ENCODE results near the gene SLC18B1. TPM values are rescaled to one million over a fixed set of nuclear protein-coding genes. Genes with fewer than 3 reads are reported as not detected.
A peak's percentile ranks its signal among the peaks of the same experiment; 100 is the strongest.

Gene SLC18B1
- total and polyA plus RNA-seq, 2 of the 13 experiments (the other 11 are each of a cell fraction or from before 2014, with no cell fraction given): 11.4 to 13.8 TPM

- TF ChIP-seq ZNF660 (CRISPR knock-in tag; IDR thresholded peaks at IDR 0.05; ENCODE audit: borderline replicate concordance, low read depth) (no peak), ATF2 (CRISPR knock-in tag; IDR thresholded peaks at IDR 0.05) (peak; percentile 85), ZKSCAN8 (CRISPR knock-in tag; IDR thresholded peaks at IDR 0.05; ENCODE audit: borderline replicate concordance) (peak; percentile 88), MEIS1 (CRISPR knock-in tag; IDR thresholded peaks at IDR 0.05; ENCODE audit: borderline replicate concordance) (peak; percentile 98), HOXA3 (CRISPR knock-in tag; IDR thresholded peaks at IDR 0.05) (peak; percentile 30; the same call in 1 of the 2 replicates), ZNF775 (CRISPR knock-in tag; IDR thresholded peaks at IDR 0.05; ENCODE audit: borderline replicate concordance) (no peak), RXRA (CRISPR knock-in tag; IDR thresholded peaks at IDR 0.05) (no peak), FOSL2 (CRISPR knock-in tag; IDR thresholded peaks at IDR 0.05) (peak; percentile 85), ZZZ3 (CRISPR knock-in tag; IDR thresholded peaks at IDR 0.05; ENCODE audit: borderline replicate concordance) (peak; percentile 53; the same call in 1 of the 2 replicates), ELF4 (CRISPR knock-in tag; IDR thresholded peaks at IDR 0.05; ENCODE audit: borderline replicate concordance) (no peak), FLYWCH1 (CRISPR knock-in tag; IDR thresholded peaks at IDR 0.05) (no peak), GATAD2A (CRISPR knock-in tag; IDR thresholded peaks at IDR 0.05) (peak; percentile 100), ZNF616 (CRISPR knock-in tag; IDR thresholded peaks at IDR 0.05; ENCODE audit: low read depth) (no peak), ZHX2 (IDR thresholded peaks at IDR 0.05; ENCODE audit: low read depth) (peak; percentile 52; the same call in 1 of the 2 replicates), ZHX2 (CRISPR knock-in tag; IDR thresholded peaks at IDR 0.05; ENCODE audit: borderline replicate concordance) (no peak), CREM (IDR thresholded peaks at IDR 0.05) (peak; percentile 72), CREM (CRISPR knock-in tag; IDR thresholded peaks at IDR 0.05) (no peak), DDIT3 (CRISPR knock-in tag; IDR thresholded peaks at IDR 0.05) (peak; percentile 93; the same call in 1 of the 2 replicates), NR3C1 (CRISPR knock-in tag; IDR thresholded peaks at IDR 0.05) (no peak), SETDB1 (CRISPR knock-in tag; IDR thresholded peaks at IDR 0.05; ENCODE audit: borderline replicate concordance) (no peak), ATF7 (IDR thresholded peaks at IDR 0.05) (no peak), ATF7 (CRISPR knock-in tag; IDR thresholded peaks at IDR 0.05) (peak; percentile 38; the same call in 1 of the 2 replicates)
Observed at GRCh38 chr6:132734694-132735236, 63.7 kb downstream of the SLC18B1 start (continued).

Measured in HepG2 (cell line).